ENCODE results near the gene MLNR.

Gene MLNR

DNA sequence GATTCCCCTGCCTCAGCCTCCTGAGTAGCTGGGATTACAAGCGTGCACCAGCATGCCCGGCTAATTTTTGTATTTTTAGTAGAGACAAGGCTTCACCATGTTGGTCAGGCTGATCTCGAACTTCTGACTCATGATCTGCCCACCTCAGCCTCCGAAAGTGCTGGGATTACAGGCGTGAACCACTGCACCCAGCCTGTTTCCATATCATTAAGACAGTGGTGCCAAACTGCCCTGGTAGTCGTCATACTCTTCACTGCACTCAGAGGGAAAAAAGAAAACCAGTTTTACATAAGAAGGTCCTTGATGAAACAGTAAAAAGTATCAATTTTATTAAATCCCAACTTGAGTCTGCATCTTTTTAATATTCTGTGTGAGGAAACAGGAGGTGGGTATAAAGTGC, 42.5 kb downstream of the MLNR start:
- TF ChIP-seq CTCF (IDR thresholded peaks at IDR 0.05; ENCODE audit: low read depth, low read length, missing control alignments) = no peak
- H3K4me3 ChIP-seq (replicated peaks; ENCODE audit: low read depth, low read length) = no peak overlapping the region
- DNase-seq (ENCODE audit: extremely low read depth, low read depth) = no peak

DNA sequence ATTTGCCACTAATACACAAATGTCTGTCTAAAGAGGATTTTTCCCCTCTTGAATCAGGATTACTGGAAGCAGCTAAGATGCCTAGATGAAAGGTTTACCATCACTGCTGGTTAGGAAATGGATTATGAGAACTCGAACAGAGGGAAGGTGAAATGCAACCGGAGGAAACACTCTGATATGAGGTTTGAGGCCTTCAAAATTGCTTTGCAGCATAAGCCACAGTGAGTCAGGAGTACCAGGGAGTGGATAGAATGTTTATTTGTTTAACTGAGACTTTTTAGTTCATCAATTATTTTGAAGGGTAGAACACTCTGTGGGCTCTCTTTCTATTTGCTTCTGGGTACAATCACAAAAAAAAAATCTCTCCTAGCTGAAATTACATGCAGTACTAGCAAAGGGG, 45.7 kb downstream of the MLNR start:
- TF ChIP-seq CTCF (IDR thresholded peaks at IDR 0.05; ENCODE audit: low read depth, low read length, missing control alignments) = no peak
- H3K4me3 ChIP-seq (replicated peaks; ENCODE audit: low read depth, low read length) = no peak overlapping the region
- no peak for DNase-seq (ENCODE audit: extremely low read depth, low read depth)

- H3K4me3 ChIP-seq (replicated peaks; ENCODE audit: low read depth, low read length) = no peak overlapping the region
- DNase-seq (ENCODE audit: extremely low read depth, low read depth) = no peak
- no peak for TF ChIP-seq CTCF (IDR thresholded peaks at IDR 0.05; ENCODE audit: low read depth, low read length, missing control alignments)
Measured at GRCh38 chr13:49271264-49271663, 51.1 kb downstream of the MLNR start.
